Progenitor cell of endocrine pancreas (in vitro differentiated cells): ENCODE measurements around the gene KAZN. TPM values are rescaled to one million over a fixed set of nuclear protein-coding genes. Genes with fewer than 3 reads are reported as not detected.

Experiments used
- DNase-seq: peaks from one replicate; pipeline ENCODE4 v3.0.0; 2021; ENCODE audit warnings: low spot score; ENCODE audit not compliant: unreplicated experiment
- H3K27ac Mint-ChIP-seq: 2 replicates; pipeline ENCODE4 v1.8.0; 2021; ENCODE audit warnings: mild to moderate bottlenecking, moderate library complexity, mixed read lengths
- H3K27me3 Mint-ChIP-seq: 2 replicates; pipeline ENCODE4 v1.8.0; 2021; ENCODE audit warnings: mixed read lengths
- H3K36me3 Mint-ChIP-seq: 2 replicates; pipeline ENCODE4 v1.8.0; 2022; ENCODE audit warnings: mixed read lengths; ENCODE audit not compliant: insufficient read depth
- H3K4me1 Mint-ChIP-seq: 2 replicates; pipeline ENCODE4 v1.8.0; 2021; ENCODE audit warnings: low read depth, mixed read lengths
- H3K4me3 Mint-ChIP-seq: 2 replicates; pipeline ENCODE4 v1.8.0; 2021; ENCODE audit warnings: low read depth, mild to moderate bottlenecking, moderate library complexity, mixed read lengths
- H3K9me3 Mint-ChIP-seq: 2 replicates; pipeline ENCODE4 v1.8.0; 2021; ENCODE audit warnings: low read depth, mixed read lengths
- total RNA-seq: library from RNA; stranded (reverse); gene quantifications from 2 replicates; pipeline ENCODE4 v1.2.1, GENCODE V29; 2021
- TF ChIP-seq, protein P1 (sequence below): fragments of 200-600 bp; sonication (generic); IDR thresholded peaks from one replicate; pipeline ENCODE4 v1.5.0; 2021; ENCODE audit warnings: antibody characterized with exemption, mild to moderate bottlenecking; ENCODE audit not compliant: unreplicated experiment

Gene KAZN
- total RNA-seq, 1 donor from 2014 or later: 12.9 TPM

- H3K36me3 Mint-ChIP-seq: peaks cover 2% of the 10 kb centered on the region
- no peaks in the 10 kb centered on the region for H3K4me1 Mint-ChIP-seq
- TF ChIP-seq, protein P1, sequence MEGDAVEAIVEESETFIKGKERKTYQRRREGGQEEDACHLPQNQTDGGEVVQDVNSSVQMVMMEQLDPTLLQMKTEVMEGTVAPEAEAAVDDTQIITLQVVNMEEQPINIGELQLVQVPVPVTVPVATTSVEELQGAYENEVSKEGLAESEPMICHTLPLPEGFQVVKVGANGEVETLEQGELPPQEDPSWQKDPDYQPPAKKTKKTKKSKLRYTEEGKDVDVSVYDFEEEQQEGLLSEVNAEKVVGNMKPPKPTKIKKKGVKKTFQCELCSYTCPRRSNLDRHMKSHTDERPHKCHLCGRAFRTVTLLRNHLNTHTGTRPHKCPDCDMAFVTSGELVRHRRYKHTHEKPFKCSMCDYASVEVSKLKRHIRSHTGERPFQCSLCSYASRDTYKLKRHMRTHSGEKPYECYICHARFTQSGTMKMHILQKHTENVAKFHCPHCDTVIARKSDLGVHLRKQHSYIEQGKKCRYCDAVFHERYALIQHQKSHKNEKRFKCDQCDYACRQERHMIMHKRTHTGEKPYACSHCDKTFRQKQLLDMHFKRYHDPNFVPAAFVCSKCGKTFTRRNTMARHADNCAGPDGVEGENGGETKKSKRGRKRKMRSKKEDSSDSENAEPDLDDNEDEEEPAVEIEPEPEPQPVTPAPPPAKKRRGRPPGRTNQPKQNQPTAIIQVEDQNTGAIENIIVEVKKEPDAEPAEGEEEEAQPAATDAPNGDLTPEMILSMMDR: no peak
- H3K4me3 Mint-ChIP-seq: no peak overlapping the region
- H3K27ac Mint-ChIP-seq: no peak overlapping the region
- DNase-seq: no peak
- H3K27me3 Mint-ChIP-seq: no peaks in the 10 kb centered on the region
- H3K9me3 Mint-ChIP-seq: no peaks in the 10 kb centered on the region
These were observed 351.6 kb downstream of the KAZN start for GRCh38 chr1:14949836-14950713.

DNA sequence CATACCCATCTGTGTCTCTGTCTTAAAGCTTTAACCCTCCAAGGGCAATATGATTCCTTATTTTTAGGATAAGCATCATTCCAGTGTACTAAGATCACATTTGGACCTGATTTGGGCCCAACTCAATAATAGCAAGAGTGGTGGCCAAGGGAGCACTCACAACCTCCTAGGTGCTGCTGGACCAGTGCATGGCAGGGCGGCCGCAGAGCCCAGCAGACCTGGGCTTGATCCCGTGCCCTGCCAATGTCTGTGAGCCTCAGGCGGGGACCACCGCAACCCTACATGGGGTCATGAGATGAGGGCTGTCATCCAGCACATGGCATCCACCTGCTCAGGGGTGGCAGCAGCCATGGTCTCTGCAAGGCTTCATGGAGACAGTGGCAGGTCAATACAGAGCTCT, 353.3 kb downstream of the KAZN start:
- Mint-ChIP-seq H3K4me3 (no peak overlapping the region), H3K27ac (no peak overlapping the region), H3K36me3 (peaks cover 2% of the 10 kb centered on the region), H3K9me3 (no peaks in the 10 kb centered on the region), H3K4me1 (peaks cover under 1% of the 10 kb centered on the region), H3K27me3 (no peaks in the 10 kb centered on the region)
- DNase-seq: no peak
- TF ChIP-seq, protein P1: no peak

DNA sequence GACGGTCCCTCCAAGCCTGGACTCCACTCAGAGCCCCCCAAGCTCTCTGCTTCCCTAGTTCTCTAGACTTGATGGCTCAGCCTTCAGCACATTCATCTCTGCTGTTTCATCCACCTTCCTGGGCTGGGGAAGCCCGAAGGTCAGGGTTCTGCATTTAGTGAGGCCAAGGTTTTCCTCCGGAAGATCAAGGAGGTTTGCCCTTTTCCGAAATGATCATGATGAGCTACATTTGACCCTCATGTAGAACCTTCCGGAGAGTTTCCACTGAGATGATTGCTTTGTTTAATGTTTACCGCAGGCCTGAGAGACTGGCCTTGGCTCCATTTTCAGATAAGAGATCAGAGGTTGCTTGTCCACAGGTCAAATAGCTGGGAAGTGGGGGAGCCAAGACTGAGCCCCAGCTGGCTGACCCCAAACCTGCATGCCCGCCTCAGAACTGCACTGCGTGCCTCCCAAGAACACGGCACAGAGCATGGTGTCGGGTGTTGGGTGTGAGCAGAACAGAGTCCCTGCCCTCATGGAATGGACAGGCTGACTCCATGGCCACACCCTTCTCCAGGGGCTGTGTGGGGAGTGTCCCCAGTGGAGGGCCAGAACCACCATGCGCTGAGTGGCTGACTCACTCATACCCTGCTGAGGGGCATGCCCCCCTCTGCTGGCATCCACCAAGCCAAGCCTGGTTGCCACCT, 354.3 kb downstream of the KAZN start:
- Mint-ChIP-seq H3K27ac (no peak overlapping the region), H3K9me3 (no peaks in the 10 kb centered on the region), H3K27me3 (no peaks in the 10 kb centered on the region), H3K36me3 (peaks cover 2% of the 10 kb centered on the region), H3K4me1 (peaks cover 3% of the 10 kb centered on the region), H3K4me3 (no peak overlapping the region)
- TF ChIP-seq, protein P1: no peak
- no peak for DNase-seq

- Mint-ChIP-seq H3K27me3 (no peaks in the 10 kb centered on the region), H3K36me3 (peaks cover 2% of the 10 kb centered on the region), H3K4me3 (no peak overlapping the region), H3K4me1 (peaks cover 3% of the 10 kb centered on the region), H3K9me3 (no peaks in the 10 kb centered on the region), H3K27ac (no peak overlapping the region)
- no peak for DNase-seq
- TF ChIP-seq, protein P1: no peak
These were observed 355.7 kb downstream of the KAZN start for GRCh38 chr1:14954210-14954609.

GRCh38 chr1:14954930-14955329, 356.4 kb downstream of the KAZN start:
- Mint-ChIP-seq H3K36me3 (peaks cover 2% of the 10 kb centered on the region), H3K9me3 (no peaks in the 10 kb centered on the region), H3K27ac (no peak overlapping the region), H3K27me3 (no peaks in the 10 kb centered on the region), H3K4me3 (no peak overlapping the region), H3K4me1 (peaks cover 3% of the 10 kb centered on the region)
- TF ChIP-seq, protein P1: no peak
- no peak for DNase-seq
